Kasumi-1 (cell line): ENCODE results near the gene ZNF678.
"Not testable (repeated sequence)": the region's sequence is repeated elsewhere in the genome, so short reads cannot be mapped to it uniquely, and the experiment has no call there.

Source experiments
- DNase-seq, 2 experiments: peaks; one replicate each; lab custom pipeline; 2025; lab: John Stamatoyannopoulos, UW

Gene ZNF678

DNA sequence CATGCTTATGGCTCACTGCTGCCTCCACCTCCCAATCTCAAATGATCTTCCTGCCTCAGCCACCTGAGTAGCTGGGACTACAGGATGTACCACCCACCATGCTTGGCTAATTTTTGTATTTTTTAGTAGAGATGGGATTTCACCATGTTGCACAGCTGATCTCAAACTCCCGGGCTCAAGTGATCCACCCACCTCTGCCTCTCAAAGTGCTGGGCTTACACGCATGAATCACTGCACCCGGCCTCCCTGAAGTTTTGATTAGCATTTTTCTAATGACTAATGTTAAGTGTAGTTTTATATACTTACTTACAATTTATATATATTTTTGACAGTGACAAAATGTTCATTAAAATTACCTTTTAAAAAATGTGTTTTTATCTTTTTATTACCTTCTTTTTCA lies 41.1 kb downstream of the ZNF678 start:
- DNase-seq, result no peak

DNA sequence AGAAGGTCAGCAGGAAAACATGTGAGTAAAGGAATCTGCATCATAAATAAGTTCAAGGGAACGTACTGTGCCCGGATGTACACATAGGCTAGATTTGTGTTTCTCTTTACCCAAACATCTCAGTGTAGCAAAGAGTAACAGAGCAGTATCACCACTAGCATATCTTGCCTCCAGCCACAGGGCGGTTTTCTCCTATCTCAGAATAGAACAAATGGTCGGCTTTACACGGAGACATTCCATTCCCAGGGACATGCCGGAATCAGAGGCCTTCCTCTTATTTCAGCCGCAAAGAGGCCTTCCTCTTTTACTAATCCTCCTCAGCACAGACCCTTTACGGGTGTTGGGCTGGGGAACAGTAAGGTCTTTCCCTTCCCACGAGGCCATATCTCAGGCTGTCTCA lies 42.9 kb downstream of the ZNF678 start:
- DNase-seq, result not testable (repeated sequence)

DNA sequence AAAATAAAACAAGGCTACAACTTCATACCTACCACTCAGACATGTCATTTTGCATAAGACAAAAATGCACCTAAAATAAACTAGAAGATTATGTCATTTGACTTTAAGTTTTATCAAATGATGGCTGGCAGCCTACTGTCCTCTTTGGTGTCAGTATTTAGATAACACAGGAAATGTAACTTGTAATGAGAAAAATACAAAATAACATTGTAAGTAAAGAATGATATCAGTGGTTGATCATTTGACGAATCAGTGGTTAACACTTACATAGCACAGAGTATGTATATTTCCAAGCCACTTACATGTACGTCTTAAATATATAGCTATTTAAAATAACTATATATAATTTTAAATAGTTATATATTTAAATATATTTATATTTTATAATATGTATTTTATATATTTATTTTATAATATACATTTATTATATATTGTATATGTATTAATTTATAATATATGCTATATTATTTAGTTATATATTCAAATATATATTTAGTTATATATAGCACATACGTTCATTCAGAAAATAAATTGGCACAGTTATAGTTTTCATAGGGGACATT lies 44.1 kb downstream of the ZNF678 start:
- DNase-seq, result no peak

DNA sequence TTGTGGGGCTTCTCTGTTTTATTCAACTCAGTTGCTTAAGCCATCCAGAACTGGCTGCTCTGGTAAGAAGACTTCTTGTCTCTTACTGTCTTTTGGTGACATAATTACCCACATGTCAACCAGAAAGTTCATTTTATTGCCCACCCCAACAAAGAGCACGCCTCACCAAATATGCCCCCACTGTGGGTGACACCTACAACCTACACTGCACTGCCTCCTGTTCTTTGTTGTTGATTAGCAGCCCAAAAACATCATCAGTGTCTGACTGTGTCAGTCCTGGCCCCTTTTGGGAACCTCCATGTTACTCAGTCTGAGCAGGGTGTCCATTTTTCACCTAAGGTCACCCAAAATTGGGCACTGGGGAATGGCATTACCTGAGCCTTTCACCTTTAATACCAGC lies 49.3 kb downstream of the ZNF678 start:
- DNase-seq, result no peak

DNA sequence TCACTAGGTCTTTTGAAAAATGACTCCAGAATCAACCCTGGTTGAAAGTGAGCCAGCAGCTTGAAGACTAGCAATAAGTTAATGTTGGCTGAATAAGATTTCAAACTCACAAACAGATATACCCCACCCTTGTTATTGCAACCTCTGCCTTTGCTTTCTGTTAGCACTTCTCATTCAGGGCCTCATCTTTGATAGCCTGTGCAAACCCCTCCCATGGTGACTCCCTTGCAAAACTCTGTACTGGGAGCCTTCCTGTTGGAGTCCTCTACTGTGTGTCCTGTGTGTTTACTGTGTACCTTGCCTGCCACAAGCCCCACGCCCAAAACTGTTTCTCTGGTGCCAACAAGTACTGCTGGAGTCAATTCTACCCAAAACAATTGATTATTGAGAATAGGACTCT lies 50.2 kb downstream of the ZNF678 start:
- no peak for DNase-seq

DNA sequence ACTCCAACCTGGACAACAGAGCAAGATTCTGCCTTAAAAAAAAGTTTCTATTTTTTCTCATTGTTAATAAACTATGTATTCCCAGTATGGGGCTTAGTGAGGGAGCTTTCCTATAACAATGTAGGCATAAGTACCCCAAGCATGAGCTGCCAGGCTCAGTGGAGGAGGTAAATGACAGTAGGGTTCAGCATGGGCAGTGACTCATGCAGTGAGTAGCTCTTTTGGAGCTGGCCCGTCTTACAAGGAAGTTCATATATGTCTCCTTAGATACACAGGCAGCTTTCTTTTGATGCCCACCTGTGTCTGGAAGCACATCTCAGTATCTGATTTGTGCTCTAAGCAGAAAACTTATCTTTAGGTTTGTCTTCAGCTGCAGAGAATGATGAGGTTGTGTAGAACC lies 57.9 kb downstream of the ZNF678 start:
- no peak for DNase-seq

DNA sequence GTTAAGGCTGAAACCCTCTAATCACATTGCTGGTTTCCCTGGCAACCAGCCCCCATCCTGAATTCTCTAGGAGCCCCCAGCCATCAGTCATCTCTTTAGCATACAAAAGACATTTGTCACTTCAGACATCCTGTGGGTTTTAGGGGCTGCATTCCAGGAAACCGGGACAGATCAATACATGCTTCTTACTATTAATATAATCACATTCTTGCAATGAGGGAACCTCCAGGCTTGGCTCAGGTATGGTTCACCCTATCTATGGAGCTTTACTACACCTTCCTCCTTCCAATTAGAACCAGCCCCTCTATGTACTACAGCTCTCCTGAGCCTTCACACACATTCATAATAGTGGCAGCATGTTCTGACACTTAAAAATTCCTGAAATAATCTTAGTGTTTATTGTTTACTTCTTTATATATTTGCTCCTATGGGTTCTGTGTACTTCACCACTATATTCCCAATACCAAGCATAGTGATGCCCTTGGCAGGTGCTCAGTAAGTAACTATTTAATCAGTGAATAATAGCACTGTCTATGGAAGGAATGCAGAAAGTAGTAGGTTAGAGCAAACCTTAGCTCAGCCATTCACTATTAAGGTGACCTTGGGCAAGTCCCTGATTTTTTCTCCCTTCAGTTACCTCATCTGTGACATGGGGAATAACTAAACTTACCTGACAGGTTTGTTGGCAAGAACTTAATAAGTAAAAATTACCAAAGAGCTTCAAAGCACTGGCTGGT lies 59.6 kb downstream of the ZNF678 start:
- DNase-seq, result no peak

DNA sequence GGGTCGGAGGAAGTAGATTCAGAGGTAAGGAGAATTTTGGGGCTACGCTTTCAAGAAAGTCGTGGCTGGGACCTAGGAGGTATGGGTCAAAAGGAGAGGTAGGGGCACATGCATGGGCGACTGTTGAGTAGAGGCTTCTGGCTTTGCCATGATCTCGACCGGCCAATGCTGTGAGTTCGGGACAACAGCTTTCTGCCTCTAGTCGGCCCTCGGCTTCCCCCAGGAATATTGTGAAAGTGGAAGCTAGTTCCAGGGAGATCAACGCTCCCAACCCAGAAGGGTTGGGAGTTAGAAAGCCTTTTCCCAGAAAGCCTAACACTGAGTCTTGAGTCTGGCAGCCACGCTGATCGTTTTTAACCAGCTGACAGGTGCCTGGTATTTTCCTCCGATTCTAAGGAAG lies 69.0 kb downstream of the ZNF678 start:
- DNase-seq, result no peak

DNA sequence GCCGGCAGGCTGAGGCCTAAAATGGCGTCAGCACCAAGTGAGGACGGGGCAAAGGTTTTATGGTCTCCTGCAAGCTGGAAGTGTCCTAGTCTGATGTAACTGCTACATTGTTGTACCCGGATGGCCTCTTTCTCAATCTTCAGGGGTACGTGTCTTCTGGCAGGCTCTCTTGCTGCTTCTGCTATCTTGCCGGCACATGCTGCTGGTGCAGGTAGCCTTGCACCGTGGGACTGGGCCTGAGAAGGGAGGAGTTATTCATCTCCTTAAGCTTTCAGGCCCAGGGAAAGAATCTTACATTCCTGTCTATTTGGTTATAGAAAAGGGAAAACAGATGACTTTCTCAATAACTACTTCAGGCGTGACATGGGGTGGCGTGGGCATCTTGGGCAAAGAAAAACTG lies 72.2 kb downstream of the ZNF678 start:
- no peak for DNase-seq

DNA sequence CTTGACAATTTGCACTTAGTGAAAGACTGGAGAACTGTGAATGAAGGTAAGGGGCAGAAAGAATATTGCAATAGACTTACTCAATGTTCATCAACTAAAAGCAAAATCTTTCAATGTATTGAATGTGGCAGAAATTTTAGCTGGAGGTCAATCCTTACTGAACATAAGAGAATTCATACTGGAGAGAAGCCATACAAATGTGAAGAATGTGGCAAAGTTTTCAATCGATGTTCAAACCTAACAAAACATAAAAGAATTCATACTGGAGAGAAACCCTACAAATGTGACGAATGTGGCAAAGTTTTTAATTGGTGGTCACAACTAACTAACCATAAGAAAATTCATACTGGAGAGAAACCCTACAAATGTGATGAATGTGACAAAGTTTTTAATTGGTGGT lies 91.1 kb downstream of the ZNF678 start:
- DNase-seq, result no peak

DNA sequence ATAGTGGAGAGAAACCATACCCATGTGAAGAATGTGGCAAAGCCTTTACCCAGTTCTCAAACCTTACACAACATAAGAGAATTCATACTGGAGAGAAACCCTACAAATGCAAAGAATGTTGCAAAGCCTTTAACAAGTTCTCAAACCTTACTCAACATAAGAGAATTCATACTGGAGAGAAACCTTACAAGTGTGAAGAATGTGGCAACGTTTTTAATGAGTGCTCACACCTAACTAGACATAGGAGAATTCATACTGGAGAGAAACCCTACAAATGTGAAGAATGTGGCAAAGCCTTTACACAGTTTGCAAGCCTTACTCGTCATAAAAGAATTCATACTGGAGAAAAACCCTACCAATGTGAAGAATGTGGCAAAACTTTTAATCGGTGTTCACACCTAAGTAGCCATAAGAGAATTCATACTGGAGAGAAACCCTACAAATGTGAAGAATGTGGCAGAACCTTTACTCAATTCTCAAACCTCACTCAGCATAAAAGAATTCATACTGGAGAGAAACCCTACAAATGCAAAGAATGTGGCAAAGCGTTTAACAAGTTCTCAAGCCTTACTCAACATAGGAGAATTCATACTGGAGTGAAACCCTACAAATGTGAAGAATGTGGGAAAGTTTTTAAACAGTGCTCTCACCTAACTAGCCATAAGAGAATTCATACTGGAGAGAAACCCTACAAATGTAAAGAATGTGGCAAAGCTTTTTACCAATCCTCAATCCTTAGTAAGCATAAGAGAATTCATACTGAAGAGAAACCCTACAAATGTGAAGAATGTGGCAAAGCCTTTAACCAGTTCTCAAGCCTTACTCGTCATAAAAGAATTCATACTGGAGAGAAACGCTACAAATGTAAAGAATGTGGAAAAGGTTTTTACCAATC lies 91.7 kb downstream of the ZNF678 start:
- no peak for DNase-seq

DNA sequence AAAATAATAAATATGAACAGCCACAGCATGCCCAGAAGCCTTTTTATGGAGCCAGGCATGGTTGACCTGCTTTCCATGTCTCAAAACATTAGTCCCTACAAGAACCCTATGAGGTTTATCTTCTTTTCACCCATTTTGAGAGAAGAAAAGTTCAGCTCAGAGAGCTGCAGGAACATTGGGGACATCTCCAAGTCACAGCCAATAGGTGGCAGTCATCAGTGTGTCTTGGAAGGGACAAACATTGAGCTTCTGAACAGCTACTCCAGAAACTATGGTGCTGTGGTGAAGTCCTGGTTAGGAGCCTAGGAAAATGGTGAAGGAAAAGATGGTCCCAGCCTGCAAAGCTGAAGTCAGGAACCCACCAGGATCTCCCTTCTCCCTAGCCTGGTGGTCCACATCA lies 98.1 kb downstream of the ZNF678 start:
- no peak for DNase-seq

DNA sequence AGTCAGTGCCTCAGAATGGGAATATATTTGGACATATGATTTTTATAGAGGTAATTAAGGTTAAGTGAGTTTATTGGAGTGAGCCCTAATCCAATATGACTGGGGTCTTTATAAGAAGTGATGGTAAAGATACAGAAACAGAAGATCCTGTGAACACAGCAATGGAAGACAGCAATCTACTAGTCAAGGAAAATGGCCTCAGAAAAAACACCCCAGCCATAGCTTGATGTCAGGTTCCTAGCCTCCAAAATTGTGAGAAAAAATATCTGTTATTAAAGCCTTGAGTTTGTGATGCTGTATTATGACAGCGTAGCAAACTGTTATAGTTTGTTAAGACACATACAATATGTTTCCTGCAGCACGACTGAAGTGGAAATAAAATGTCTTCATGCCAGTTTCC lies 99.6 kb downstream of the ZNF678 start:
- no peak for DNase-seq

DNA sequence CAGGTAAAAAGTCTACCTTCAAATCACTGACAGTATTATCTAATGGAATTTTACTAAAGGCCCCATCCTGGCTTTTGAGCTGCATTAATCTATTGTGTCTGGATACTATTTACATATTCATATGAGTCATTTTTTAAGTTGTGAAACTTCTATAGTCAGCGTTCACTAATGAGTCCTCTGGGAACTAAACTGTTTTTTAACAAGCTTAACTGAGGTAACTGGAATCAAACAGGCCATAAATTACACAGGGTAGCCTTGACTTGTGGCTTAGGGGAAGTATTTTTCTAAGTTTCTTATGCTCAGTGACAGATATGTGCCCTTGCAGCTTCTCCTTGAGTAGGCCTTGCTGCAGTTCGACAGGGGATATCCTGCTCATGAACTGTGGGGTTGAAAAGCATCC lies 102.9 kb downstream of the ZNF678 start:
- no peak for DNase-seq

DNA sequence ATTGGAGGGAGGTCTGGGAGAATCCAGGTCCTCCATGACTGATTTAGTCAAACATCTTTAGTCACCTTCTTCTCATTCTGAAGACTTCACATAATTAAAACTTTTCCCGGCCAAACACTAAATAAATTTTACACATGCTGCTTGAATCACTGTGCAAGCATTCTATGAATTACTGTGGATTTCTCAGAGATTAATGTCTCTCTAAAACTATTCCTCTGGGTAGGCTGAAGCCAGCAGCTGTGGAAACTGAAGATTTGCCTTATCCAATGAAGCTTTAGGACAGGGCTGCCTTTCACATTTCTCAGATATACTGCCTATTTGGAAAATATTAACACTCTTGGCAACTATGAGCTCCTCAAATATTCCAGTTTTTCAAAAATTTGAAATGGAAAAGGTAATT lies 110.1 kb downstream of the ZNF678 start:
- DNase-seq, result no peak

DNA sequence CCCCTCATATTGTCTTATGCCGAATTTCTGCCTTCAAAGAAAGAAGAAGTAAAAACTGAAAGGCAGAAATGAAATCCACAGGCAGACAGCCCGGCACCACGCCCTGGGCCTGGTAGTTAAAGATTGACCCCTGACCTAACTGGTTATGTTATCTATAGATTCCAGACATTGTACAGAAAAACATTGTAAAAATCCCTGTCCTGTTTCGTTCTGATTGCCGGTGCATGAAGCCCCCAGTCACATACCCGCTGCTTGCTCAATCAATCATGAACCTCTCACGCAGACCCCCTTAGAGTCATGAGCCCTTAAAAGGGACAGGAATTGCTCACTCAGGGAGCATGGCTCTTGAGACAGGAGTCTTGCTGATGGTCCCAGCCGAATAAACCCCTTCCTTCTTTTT lies 122.5 kb downstream of the ZNF678 start:
- no peak for DNase-seq

DNA sequence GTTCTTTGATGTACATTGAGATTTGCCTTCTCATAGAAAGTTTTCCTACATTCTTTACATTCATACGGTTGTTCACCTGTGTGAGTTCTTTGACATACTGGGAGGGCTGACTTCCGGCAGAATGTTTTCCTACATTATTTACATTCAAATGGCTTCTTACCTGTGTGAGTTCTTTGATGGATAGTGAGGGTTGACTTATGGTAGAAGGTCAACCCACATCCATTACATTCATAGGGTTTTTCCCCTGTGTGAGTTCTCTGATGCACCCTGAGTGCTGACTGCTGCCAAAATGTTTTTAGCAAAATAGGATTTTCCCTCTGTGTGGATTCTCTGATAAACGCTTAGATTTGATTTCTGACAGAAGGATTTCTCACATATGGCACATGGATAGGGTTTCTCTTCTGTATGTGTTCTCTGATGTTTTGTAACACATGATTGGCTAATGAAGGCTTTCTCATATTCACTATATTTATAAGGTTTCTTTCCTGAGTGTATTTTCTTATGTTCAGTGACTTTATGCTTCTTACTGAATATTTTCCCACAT lies 134.0 kb downstream of the ZNF678 start:
- no peak for DNase-seq

DNA sequence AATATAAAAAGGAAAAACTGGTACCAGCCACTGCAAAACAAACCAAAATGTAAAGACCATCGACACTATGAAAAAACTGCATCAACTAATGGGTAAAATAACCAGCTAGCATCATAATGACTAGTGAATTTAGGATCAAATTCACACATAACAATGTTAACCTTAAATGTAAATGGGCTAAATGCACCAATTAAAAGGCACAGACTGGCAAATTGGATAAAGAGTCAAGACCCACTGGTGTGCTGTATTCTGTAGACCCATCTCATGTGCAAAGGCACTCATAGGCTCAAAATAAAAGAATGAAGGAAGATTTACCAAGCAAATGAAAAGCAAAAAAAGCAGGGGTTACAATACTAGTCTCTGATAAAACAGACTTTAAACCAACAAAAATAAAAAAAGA lies 138.3 kb downstream of the ZNF678 start:
- not testable (repeated sequence) for DNase-seq

DNA sequence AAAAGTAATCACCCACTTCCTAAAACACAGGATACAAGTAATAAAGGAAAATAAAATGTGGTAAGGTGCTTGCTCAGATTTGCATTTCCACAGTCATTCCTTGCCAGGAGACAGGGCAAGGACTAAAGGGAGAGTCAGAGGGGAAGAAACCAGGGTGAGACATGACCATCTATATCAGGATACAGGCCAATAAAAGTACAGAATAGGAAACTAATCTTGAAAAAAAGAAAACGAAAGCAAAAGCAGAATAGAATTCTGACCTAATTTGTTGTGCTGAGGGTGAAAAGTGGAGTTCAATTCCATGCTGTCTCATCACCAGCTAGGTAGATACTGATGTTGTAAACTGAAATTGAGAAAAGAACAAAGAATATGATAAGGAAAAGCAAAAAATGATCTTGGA lies 144.5 kb downstream of the ZNF678 start:
- no peak for DNase-seq

DNA sequence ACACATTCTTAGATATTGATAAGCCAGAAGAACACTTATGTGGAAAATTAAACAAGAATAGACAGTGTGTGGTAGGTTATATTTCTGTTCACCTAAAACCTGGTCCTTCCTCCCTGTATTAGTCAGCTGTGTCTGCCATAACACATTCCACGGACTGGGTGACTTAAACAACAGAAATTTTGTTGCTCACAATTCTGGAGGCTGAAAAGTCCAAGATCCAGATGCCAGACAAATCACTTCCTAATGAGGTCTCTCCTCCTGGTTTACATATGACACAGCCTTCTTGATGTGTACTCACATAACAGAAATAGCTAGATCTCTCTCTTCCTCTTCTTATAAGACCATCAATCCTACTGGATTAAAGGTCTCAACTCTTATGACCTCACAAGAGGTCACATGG lies 146.1 kb downstream of the ZNF678 start:
- no peak for DNase-seq

DNA sequence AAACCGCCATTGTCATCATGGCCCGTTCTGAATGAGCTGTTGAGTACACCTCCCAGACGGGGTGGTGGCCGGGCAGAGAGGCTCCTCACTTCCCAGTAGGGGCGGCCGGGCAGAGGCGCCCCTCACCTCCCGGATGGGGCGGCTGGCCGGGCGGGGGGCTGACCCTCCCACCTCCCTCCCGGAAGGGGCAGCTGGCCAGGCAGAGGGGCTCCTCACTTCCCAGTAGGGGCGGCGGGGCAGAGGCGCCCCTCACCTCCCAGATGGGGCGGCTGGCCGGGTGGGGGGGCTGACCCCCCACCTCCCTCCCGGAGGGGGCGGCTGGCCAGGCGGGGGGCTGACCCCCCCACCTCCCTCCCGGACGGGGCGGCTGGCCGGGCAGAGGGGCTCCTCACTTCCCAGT lies 147.1 kb downstream of the ZNF678 start:
- DNase-seq, result not testable (repeated sequence)

DNA sequence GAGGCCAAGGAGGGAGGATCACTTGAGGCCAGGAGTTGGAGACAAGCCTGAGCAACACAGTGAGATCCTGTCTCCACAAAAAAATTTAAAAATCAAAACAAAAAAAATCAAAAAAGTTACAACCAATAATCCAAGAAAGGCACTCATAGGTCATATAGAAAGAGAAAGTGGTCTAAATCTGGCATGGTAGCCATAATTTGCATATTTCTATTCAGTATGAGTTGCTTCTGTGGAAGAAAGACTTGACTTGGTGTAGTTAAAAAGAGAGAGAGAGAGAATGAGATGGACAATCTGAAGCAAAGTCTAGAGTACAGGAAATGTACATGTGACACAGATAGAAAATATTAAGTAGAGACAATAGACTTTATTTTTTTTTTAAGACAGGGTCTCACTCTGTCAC lies 149.3 kb downstream of the ZNF678 start:
- no peak for DNase-seq

DNA sequence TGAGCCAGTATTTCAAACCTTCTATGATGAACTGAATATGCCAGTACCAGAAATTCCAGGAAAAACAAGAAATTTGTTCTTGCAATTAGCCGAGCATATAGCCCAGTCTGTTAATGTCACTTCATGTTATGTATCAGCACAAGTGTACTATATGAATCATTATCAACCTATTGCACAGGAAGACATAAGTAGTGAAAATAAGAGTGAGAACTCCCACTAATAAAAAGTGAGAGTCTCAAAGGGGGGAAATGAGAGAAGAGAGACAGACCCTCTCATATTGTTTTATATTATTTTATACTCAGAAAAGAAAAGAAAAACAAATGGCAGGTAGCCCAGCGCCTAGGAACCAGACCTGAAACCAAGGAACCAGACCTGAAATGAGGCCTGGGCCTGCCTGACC lies 155.6 kb downstream of the ZNF678 start:
- no peak for DNase-seq
